OCI-LY1 (cell line): ENCODE data around the gene BLMH.

Source experiments
- H2AFZ ChIP-seq: fragments of 200-600 bp; sonication (generic), shearing (Covaris generic); 2 replicates; pipeline ENCODE4 v1.6.0; 2014; ENCODE audit warnings: antibody characterized with exemption, mild to moderate bottlenecking, low read length
- H3F3A ChIP-seq: fragments of 200-600 bp; sonication (generic), shearing (Covaris generic); 2 replicates; pipeline ENCODE4 v1.6.0; 2014; ENCODE audit warnings: mild to moderate bottlenecking, antibody characterized with exemption, low read length, moderate library complexity; ENCODE audit not compliant: insufficient read depth
- H3K27ac ChIP-seq: fragments of 200-600 bp; sonication (generic); 2 replicates; pipeline ENCODE4 v1.5.1; 2014; ENCODE audit warnings: low read length, mixed run types, mild to moderate bottlenecking, low read depth; ENCODE audit not compliant: poor library complexity, severe bottlenecking
- H3K27me3 ChIP-seq: fragments of 200-600 bp; sonication (generic); 2 replicates; pipeline ENCODE4 v1.6.0; 2014; ENCODE audit warnings: antibody characterized with exemption, mild to moderate bottlenecking, low read length, moderate library complexity; ENCODE audit not compliant: insufficient read depth
- H3K36me3 ChIP-seq: fragments of 200-600 bp; sonication (generic); 2 replicates; pipeline ENCODE4 v1.6.1; 2014; ENCODE audit warnings: mild to moderate bottlenecking, antibody characterized with exemption, low read length, moderate library complexity, mixed read lengths; ENCODE audit not compliant: insufficient read depth
- H3K4me1 ChIP-seq: fragments of 200-600 bp; sonication (generic); 2 replicates; pipeline ENCODE4 v1.5.1; 2014; ENCODE audit warnings: mild to moderate bottlenecking, low read length, moderate library complexity; ENCODE audit not compliant: insufficient read depth, severe bottlenecking
- H3K4me2 ChIP-seq: fragments of 200-600 bp; sonication (generic), shearing (Covaris generic); 2 replicates; pipeline ENCODE4 v1.6.1; 2014; ENCODE audit warnings: low read length
- H3K4me3 ChIP-seq: fragments of 200-600 bp; sonication (generic); 2 replicates; pipeline ENCODE4 v1.5.1; 2014; ENCODE audit warnings: low read length, low read depth, mild to moderate bottlenecking, mixed read lengths; ENCODE audit not compliant: poor library complexity, severe bottlenecking
- H3K79me2 ChIP-seq: fragments of 200-600 bp; shearing (Covaris generic); 2 replicates; pipeline ENCODE4 v1.6.1; 2016; ENCODE audit warnings: mixed run types, low read length, mixed read lengths; ENCODE audit not compliant: insufficient read depth
- H3K9ac ChIP-seq: fragments of 200-600 bp; sonication (generic), shearing (Covaris generic); 2 replicates; pipeline ENCODE4 v1.6.1; 2014; ENCODE audit warnings: mild to moderate bottlenecking, low read length, mixed read lengths
- H3K9me2 ChIP-seq: fragments of 200-600 bp; sonication (generic), shearing (Covaris generic); 2 replicates; pipeline ENCODE4 v1.6.1; 2014; ENCODE audit warnings: low read depth, mild to moderate bottlenecking, low read length, mixed read lengths
- H3K9me3 ChIP-seq: fragments of 200-600 bp; shearing (Covaris generic); 2 replicates; pipeline ENCODE4 v1.6.1; 2014; ENCODE audit warnings: low read length, mixed read lengths
- H4K20me1 ChIP-seq: fragments of 200-600 bp; sonication (generic), shearing (Covaris generic); 2 replicates; pipeline ENCODE4 v1.6.0; 2016; ENCODE audit warnings: mild to moderate bottlenecking, low read length; ENCODE audit not compliant: insufficient read depth
- EZH2 ChIP-seq: fragments of 200-600 bp; sonication (generic), shearing (Covaris generic); IDR thresholded peaks from 2 replicates; pipeline ENCODE4 v1.8.0; 2017; ENCODE audit warnings: borderline replicate concordance, mixed run types, mild to moderate bottlenecking, antibody characterized with exemption, low read length, moderate library complexity, mixed read lengths
- TF ChIP-seq, protein P1 (sequence below): fragments of 200-600 bp; sonication (generic), shearing (Covaris generic); IDR thresholded peaks from 2 replicates; pipeline ENCODE4 v1.5.1; 2017; ENCODE audit warnings: mild to moderate bottlenecking, antibody characterized with exemption, low read length, moderate library complexity, mixed read lengths

The BLMH gene

DNA sequence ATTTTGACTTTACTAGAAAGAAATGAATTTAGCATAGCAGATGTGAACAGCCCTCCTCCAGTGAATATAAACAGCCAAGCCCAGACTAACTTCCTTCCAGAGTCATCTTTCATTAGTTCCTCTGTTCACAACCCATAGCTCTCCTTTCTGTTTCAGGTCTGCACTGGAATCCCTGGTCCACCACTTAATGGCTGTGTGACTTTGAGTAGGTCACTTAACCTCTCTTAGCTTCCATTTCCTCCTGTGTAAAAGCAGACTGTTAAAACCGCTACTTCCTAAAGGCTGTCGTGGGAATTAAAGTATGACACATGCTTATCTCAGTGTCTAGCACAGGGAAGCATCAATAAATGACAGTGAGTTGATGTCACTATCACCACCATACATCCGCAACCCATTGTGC, 63.7 kb downstream of the BLMH start:
- H3K4me1 ChIP-seq: peaks cover 5% of the 10 kb centered on the region
- H3K4me3 ChIP-seq: no peak overlapping the region
- TF ChIP-seq, protein P1, sequence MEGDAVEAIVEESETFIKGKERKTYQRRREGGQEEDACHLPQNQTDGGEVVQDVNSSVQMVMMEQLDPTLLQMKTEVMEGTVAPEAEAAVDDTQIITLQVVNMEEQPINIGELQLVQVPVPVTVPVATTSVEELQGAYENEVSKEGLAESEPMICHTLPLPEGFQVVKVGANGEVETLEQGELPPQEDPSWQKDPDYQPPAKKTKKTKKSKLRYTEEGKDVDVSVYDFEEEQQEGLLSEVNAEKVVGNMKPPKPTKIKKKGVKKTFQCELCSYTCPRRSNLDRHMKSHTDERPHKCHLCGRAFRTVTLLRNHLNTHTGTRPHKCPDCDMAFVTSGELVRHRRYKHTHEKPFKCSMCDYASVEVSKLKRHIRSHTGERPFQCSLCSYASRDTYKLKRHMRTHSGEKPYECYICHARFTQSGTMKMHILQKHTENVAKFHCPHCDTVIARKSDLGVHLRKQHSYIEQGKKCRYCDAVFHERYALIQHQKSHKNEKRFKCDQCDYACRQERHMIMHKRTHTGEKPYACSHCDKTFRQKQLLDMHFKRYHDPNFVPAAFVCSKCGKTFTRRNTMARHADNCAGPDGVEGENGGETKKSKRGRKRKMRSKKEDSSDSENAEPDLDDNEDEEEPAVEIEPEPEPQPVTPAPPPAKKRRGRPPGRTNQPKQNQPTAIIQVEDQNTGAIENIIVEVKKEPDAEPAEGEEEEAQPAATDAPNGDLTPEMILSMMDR: no peak
- no peak for TF ChIP-seq EZH2
- H3F3A ChIP-seq: no peaks in the 10 kb centered on the region
- no peaks in the 10 kb centered on the region for H3K79me2 ChIP-seq
- H3K9me3 ChIP-seq: no peaks in the 10 kb centered on the region
- H3K27me3 ChIP-seq: no peaks in the 10 kb centered on the region; the same call in 1 of the 2 replicates
- H2AFZ ChIP-seq: no peak overlapping the region
- H3K27ac ChIP-seq: no peak overlapping the region
- no peak overlapping the region for H3K4me2 ChIP-seq
- H3K9ac ChIP-seq: no peak overlapping the region
- H3K9me2 ChIP-seq: no peaks in the 10 kb centered on the region
- no peaks in the 10 kb centered on the region for H4K20me1 ChIP-seq
- no peaks in the 10 kb centered on the region for H3K36me3 ChIP-seq

- Histone ChIP-seq H3K4me2 (no peak overlapping the region), H3K9ac (no peak overlapping the region), H3K27me3 (no peaks in the 10 kb centered on the region; the same call in 1 of the 2 replicates), H3K27ac (no peak overlapping the region), H3K36me3 (no peaks in the 10 kb centered on the region), H4K20me1 (no peaks in the 10 kb centered on the region), H3K4me3 (no peak overlapping the region), H3F3A (no peaks in the 10 kb centered on the region), H3K79me2 (no peaks in the 10 kb centered on the region), H2AFZ (no peak overlapping the region), H3K9me2 (no peaks in the 10 kb centered on the region), H3K4me1 (peaks cover 5% of the 10 kb centered on the region), H3K9me3 (no peaks in the 10 kb centered on the region)
- TF ChIP-seq, protein P1: no peak
- no peak for TF ChIP-seq EZH2
Measured at GRCh38 chr17:30226878-30227277, 64.9 kb downstream of the BLMH start.

GRCh38 chr17:30225919-30226553, 65.7 kb downstream of the BLMH start:
- Histone ChIP-seq H3K27me3 (no peaks in the 10 kb centered on the region; the same call in 1 of the 2 replicates), H3K27ac (no peak overlapping the region), H3K4me3 (no peak overlapping the region), H3K36me3 (no peaks in the 10 kb centered on the region), H4K20me1 (no peaks in the 10 kb centered on the region), H3K9ac (no peak overlapping the region), H3K9me2 (no peaks in the 10 kb centered on the region), H3K4me1 (peaks cover 5% of the 10 kb centered on the region), H3K9me3 (no peaks in the 10 kb centered on the region), H3F3A (no peaks in the 10 kb centered on the region), H3K4me2 (no peak overlapping the region), H3K79me2 (no peaks in the 10 kb centered on the region), H2AFZ (no peak overlapping the region)
- TF ChIP-seq, protein P1: no peak
- no peak for TF ChIP-seq EZH2
